B cell (primary cell): ENCODE data around the gene FAM186B.

Source experiments
- CTCF ChIP-seq: fragments of 200-600 bp; IDR thresholded peaks from one replicate; pipeline ENCODE4 v1.8.0; 2022; ENCODE audit warnings: antibody characterized with exemption, mild to moderate bottlenecking
- EZH2 ChIP-seq: IDR thresholded peaks from 2 replicates; pipeline ENCODE4 v1.6.1; 2012; ENCODE audit warnings: borderline replicate concordance, low read depth, mild to moderate bottlenecking, moderate library complexity, low read length; ENCODE audit not compliant: insufficient read depth, poor library complexity, severe bottlenecking

- TF ChIP-seq CTCF (no peak), EZH2 (no peak)
Measured at GRCh38 chr12:49563951-49564685, 41.3 kb downstream of the FAM186B start.
